K562 (cell line): Measurements from ENCODE around the gene KDM5A. TPM values are rescaled to one million over a fixed set of nuclear protein-coding genes. Genes with fewer than 3 reads are reported as not detected.

Experiments
- ATAC-seq: fragments of 200-7000 bp; cut with Tn5 transposase; 3 replicates; pipeline ENCODE4 v1.9.1; 2020; ENCODE audit warnings: moderate library complexity
- BruUV-seq: library from RNA; stranded (reverse); fragments of 400-500 nt; replicated peaks from 2 replicates; lab custom pipeline; 2021; lab: Mats Ljungman, UMichigan
- CTCF ChIA-PET: fragments of 300-600 bp; formaldehyde crosslinking; extraction: SDS; loops from one replicate; lab custom pipeline; 2021; ENCODE audit warnings: low intra/inter-chr PET ratio; lab: Yijun Ruan, JAX
- POLR2A ChIA-PET: fragments of 300-600, 350-650 bp; sonication (Branson Sonifier 250); formaldehyde crosslinking; extraction: SDS; loops from one replicate; lab custom pipeline; 2021; ENCODE audit warnings: antibody characterized with exemption, inconsistent platforms; lab: Yijun Ruan, JAX
- DNase-seq, 4 experiments: peaks; one replicate each; pipeline versions ENCODE4 v3.0.0 to v3.0.0-alpha.2; 2011 to 2018; ENCODE audit warnings: low spot score in 3 of 4, mixed read lengths in 3 of 4; ENCODE audit errors: extremely low read depth in 1 of 4
- FAIRE-seq: peaks from 2 replicates; lab custom pipeline; 2011; peaks lifted over from hg19 to GRCh38; lab: Jason Lieb, UNC
- H2AFZ ChIP-seq: 2 replicates; pipeline ENCODE4 v1.6.0; 2011; ENCODE audit warnings: low read depth, low read length, control low read depth, inconsistent platforms
- H3K27ac ChIP-seq: fragments of 200-600 bp; 3 replicates; pipeline ENCODE4 v1.8.0; 2011; ENCODE audit warnings: low read depth, mild to moderate bottlenecking, control low read depth, inconsistent platforms, low read length, moderate library complexity, mixed read lengths; ENCODE audit errors: extremely low read depth
- H3K27me3 ChIP-seq, 2 experiments: fragments of 300-600 bp in 1 of 2; 2 replicates in 1 of 2; 3 replicates in 1 of 2; pipeline versions ENCODE4 v1.6.0 to v1.8.0; 2011; ENCODE audit warnings: inconsistent platforms in 2 of 2, low read length in 2 of 2, mild to moderate bottlenecking in 1 of 2, mixed read lengths in 1 of 2, moderate library complexity in 1 of 2; ENCODE audit not compliant: control insufficient read depth in 2 of 2, insufficient read depth in 2 of 2
- H3K36me3 ChIP-seq: fragments of 300-600 bp; 3 replicates; pipeline ENCODE4 v1.8.0; 2011; ENCODE audit warnings: mild to moderate bottlenecking, low read length, inconsistent platforms; ENCODE audit not compliant: control insufficient read depth, insufficient read depth
- H3K4me1 ChIP-seq, 2 experiments: fragments of 200-600 bp in 1 of 2; replicated peaks in 1 of 2; 2 replicates in 1 of 2; 3 replicates in 1 of 2; pipeline versions ENCODE4 v1.5.1 to v1.8.0; 2011; ENCODE audit warnings: inconsistent platforms in 2 of 2, low read length in 2 of 2, mild to moderate bottlenecking in 1 of 2, mixed read lengths in 1 of 2, moderate library complexity in 1 of 2; ENCODE audit not compliant: control insufficient read depth in 2 of 2, insufficient read depth in 2 of 2
- H3K4me2 ChIP-seq: 2 replicates; pipeline ENCODE4 v1.6.1; 2011; ENCODE audit warnings: low read length, control low read depth, inconsistent platforms, mixed read lengths; ENCODE audit not compliant: insufficient read depth
- H3K4me3 ChIP-seq: fragments of 200-600 bp; sonication (generic), shearing (Covaris generic); 2 replicates; pipeline ENCODE4 v1.5.1; 2016; ENCODE audit warnings: control low read depth, inconsistent platforms
- H3K79me2 ChIP-seq: fragments of 200-600 bp; 3 replicates; pipeline ENCODE4 v1.8.0; 2011; ENCODE audit warnings: low read length, inconsistent platforms; ENCODE audit not compliant: control insufficient read depth, insufficient read depth
- H3K9ac ChIP-seq, 2 experiments: 2 replicates each; pipeline versions ENCODE4 v1.6.0 to v1.6.1; 2011; ENCODE audit warnings: low read depth in 2 of 2, low read length in 2 of 2, control low read depth in 1 of 2, inconsistent platforms in 1 of 2, mild to moderate bottlenecking in 1 of 2, mixed read lengths in 1 of 2; ENCODE audit not compliant: insufficient read depth in 1 of 2
- H3K9me1 ChIP-seq: one replicate; pipeline ENCODE4 v1.6.0; 2011; ENCODE audit warnings: inconsistent platforms, mild to moderate bottlenecking, low read length, moderate library complexity; ENCODE audit not compliant: control insufficient read depth, insufficient read depth
- H3K9me3 ChIP-seq: replicated peaks from 2 replicates; pipeline ENCODE4 v1.5.1; 2011; ENCODE audit warnings: low read depth, low read length, inconsistent platforms; ENCODE audit not compliant: control insufficient read depth, insufficient read depth
- H4K20me1 ChIP-seq: replicated peaks from 2 replicates; pipeline ENCODE4 v1.6.1; 2011; ENCODE audit warnings: low read length, inconsistent platforms, mixed read lengths; ENCODE audit not compliant: control insufficient read depth, insufficient read depth
- CSDE1 ChIP-seq, 2 experiments: fragments of 450-650 bp; IDR thresholded peaks; 2 replicates each; pipeline ENCODE4 v1.6.1; 2016; ENCODE audit warnings: mild to moderate bottlenecking in 1 of 2
- HDAC1 ChIP-seq, 2 experiments: fragments of 450-650 bp; IDR thresholded peaks; 2 replicates each; pipeline ENCODE4 v1.6.1; 2016 to 2017; ENCODE audit warnings: inconsistent platforms in 1 of 2, mild to moderate bottlenecking in 1 of 2, moderate library complexity in 1 of 2
- SPI1 ChIP-seq: IDR thresholded peaks from 2 replicates; pipeline ENCODE4 v1.6.1; 2011; ENCODE audit warnings: low read depth, low read length, control low read depth, borderline replicate concordance
- TBL1XR1 ChIP-seq, 2 experiments: IDR thresholded peaks; 2 replicates each; pipeline ENCODE4 v1.6.1; 2012; ENCODE audit warnings: improper control_type of control experiment in 2 of 2, low read length in 2 of 2, mild to moderate bottlenecking in 1 of 2
- ZC3H4 ChIP-seq: sonication (generic); formaldehyde crosslinking; IDR thresholded peaks from 2 replicates; pipeline ENCODE4 v1.9.0; 2021; ENCODE audit warnings: missing genetic modification reagents, borderline replicate concordance
- ZFP1 ChIP-seq: fragments of 450-650 bp; formaldehyde crosslinking; IDR thresholded peaks from 2 replicates; pipeline ENCODE4 v1.4.0; 2020; ENCODE audit warnings: mild to moderate bottlenecking, mixed read lengths
- WGBS: fragments of 100-300 bp; shearing (Covaris generic); methylation state at CpG from one replicate; pipeline ENCODE4 v1.1.6; 2016; ENCODE audit warnings: low coverage, mixed read lengths; ENCODE audit not compliant: insufficient coverage; ENCODE audit errors: missing lambda C conversion rate; 5-methylcytosine and 5-hydroxymethylcytosine counted together
- in situ Hi-C: fragments of 300-500 bp; cut with MboI; formaldehyde crosslinking; loops from 4 replicates; pipeline ENCODE4 v1.15.0; 2018; ENCODE audit warnings: inconsistent platforms, mixed read lengths
- intact Hi-C: fragments of 100-400 bp; cut with micrococcal nuclease; formaldehyde crosslinking; loops from 2 replicates; pipeline ENCODE4 v1.14.2; 2022
- polyA plus RNA-seq, 8 experiments: library from polyadenylated mRNA; depleted of rRNA in 4 of 8; stranded (reverse) in 5 of 8; unstranded in 3 of 8; fragments of >200 nt; fragmentation: Nextera tagmentation in 2 of 8; fragmentation: Illumina TruSeq in 1 of 8; extraction: Ambion mirVana in 2 of 8; extraction: Trizol in 1 of 8; gene quantifications; 2 replicates each; pipeline versions ENCODE4 v1.2.1 to v1.2.3, GENCODE V29; 2011 to 2014; ENCODE audit warnings: inconsistent platforms in 1 of 8, missing spikeins in 1 of 8
- total RNA-seq, 7 experiments: library from RNA; depleted of rRNA in 6 of 7; stranded (reverse); fragments of >200 nt in 6 of 7; fragmentation: Illumina TruSeq in 2 of 7; extraction: Trizol in 2 of 7; gene quantifications; 2 replicates each; pipeline versions ENCODE4 v1.2.1 to v1.2.3, GENCODE V29; 2011 to 2021; ENCODE audit warnings: low replicate concordance in 1 of 7
- TF ChIP-seq, protein P1 (sequence below): fragments of 200-800 bp; sonication (Bioruptor generic); IDR thresholded peaks from 2 replicates; pipeline ENCODE4 v1.6.1; 2017; ENCODE audit warnings: missing genetic modification characterization, missing compliant biosample characterization
- TF ChIP-seq, protein P2 (sequence below): fragments of 250-450 bp; sonication (Bioruptor Pico); IDR thresholded peaks from 2 replicates; pipeline ENCODE4 v1.5.0; 2022; ENCODE audit warnings: mild to moderate bottlenecking
- TF ChIP-seq, protein P3 (sequence below): fragments of 450-650 bp; IDR thresholded peaks from 2 replicates; pipeline ENCODE4 v1.6.1; 2016

KDM5A gene
- total and polyA plus RNA-seq, 9 of the 15 experiments (the other 6 are each of a cell fraction or from before 2014, with no cell fraction given): 5.5 to 35.1 (median 13.1) TPM

DNA sequence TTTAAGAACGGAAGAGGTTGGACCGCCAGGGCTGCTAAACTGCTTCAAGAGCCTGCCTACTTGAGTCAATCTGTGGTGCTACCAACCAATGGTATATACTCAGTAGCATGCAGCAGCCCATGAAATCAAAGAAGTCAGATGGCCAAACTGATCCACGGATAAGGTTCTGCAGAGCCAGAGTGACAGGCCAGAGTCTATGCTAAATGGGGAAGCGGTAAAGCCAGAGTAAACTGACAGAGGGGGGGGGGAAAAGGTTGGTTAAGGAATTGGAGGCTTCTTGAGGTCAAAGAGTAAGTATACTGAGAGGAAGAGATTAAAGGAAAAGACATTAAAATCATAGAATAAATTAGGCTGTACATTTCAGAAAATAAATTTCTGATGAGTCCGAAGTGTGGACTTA lies 111.1 kb downstream of the KDM5A start:
- no peaks in the 10 kb centered on the region for H3K27me3 ChIP-seq
- no peak for TF ChIP-seq CSDE1 (IDR thresholded peaks at IDR 0.05)
- peak; percentile 19; the same call in 1 of the 2 replicates for TF ChIP-seq SPI1
- TF ChIP-seq, protein P1, sequence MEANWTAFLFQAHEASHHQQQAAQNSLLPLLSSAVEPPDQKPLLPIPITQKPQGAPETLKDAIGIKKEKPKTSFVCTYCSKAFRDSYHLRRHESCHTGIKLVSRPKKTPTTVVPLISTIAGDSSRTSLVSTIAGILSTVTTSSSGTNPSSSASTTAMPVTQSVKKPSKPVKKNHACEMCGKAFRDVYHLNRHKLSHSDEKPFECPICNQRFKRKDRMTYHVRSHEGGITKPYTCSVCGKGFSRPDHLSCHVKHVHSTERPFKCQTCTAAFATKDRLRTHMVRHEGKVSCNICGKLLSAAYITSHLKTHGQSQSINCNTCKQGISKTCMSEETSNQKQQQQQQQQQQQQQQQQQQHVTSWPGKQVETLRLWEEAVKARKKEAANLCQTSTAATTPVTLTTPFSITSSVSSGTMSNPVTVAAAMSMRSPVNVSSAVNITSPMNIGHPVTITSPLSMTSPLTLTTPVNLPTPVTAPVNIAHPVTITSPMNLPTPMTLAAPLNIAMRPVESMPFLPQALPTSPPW (CRISPR knock-in tag): no peak
- no peak for TF ChIP-seq TBL1XR1 (IDR thresholded peaks at IDR 0.05; ENCODE audit: low read length in 2 of 2)
- TF ChIP-seq HDAC1 (IDR thresholded peaks at IDR 0.05): no peak
- TF ChIP-seq ZC3H4 (CRISPR knock-in tag): no peak
- TF ChIP-seq, protein P2, sequence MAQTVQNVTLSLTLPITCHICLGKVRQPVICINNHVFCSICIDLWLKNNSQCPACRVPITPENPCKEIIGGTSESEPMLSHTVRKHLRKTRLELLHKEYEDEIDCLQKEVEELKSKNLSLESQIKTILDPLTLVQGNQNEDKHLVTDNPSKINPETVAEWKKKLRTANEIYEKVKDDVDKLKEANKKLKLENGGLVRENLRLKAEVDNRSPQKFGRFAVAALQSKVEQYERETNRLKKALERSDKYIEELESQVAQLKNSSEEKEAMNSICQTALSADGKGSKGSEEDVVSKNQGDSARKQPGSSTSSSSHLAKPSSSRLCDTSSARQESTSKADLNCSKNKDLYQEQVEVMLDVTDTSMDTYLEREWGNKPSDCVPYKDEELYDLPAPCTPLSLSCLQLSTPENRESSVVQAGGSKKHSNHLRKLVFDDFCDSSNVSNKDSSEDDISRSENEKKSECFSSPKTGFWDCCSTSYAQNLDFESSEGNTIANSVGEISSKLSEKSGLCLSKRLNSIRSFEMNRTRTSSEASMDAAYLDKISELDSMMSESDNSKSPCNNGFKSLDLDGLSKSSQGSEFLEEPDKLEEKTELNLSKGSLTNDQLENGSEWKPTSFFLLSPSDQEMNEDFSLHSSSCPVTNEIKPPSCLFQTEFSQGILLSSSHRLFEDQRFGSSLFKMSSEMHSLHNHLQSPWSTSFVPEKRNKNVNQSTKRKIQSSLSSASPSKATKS: no peak
- TF ChIP-seq, protein P3, sequence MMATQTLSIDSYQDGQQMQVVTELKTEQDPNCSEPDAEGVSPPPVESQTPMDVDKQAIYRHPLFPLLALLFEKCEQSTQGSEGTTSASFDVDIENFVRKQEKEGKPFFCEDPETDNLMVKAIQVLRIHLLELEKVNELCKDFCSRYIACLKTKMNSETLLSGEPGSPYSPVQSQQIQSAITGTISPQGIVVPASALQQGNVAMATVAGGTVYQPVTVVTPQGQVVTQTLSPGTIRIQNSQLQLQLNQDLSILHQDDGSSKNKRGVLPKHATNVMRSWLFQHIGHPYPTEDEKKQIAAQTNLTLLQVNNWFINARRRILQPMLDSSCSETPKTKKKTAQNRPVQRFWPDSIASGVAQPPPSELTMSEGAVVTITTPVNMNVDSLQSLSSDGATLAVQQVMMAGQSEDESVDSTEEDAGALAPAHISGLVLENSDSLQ: peak; percentile 81
- no peak for TF ChIP-seq ZFP1 (CRISPR knock-in tag)
- H3K9ac ChIP-seq: no peak overlapping the region
- no peak overlapping the region for H2AFZ ChIP-seq
- H3K4me3 ChIP-seq: no peak overlapping the region
- no peaks in the 10 kb centered on the region for H3K9me1 ChIP-seq
- ATAC-seq (no peak), FAIRE-seq (no peak), DNase-seq (no peak)
- H3K9me3 ChIP-seq: no peaks in the 10 kb centered on the region
- no peak overlapping the region for H3K27ac ChIP-seq
- 61% methylated on average over 4 of the region's 5 CpGs for WGBS
- POLR2A ChIA-PET: no interaction called here
- H3K4me2 ChIP-seq: no peak overlapping the region
- CTCF ChIA-PET: no interaction called here
- no peaks in the 10 kb centered on the region for H3K79me2 ChIP-seq
- no peaks in the 10 kb centered on the region for H4K20me1 ChIP-seq
- peaks cover 3% of the 10 kb centered on the region; the same call in 1 of the 3 replicates for H3K36me3 ChIP-seq
- no peaks in the 10 kb centered on the region for H3K4me1 ChIP-seq
- in situ Hi-C loops (no loop called here), intact Hi-C loops (no loop called here)
- BruUV-seq: no TSS peak
